Peyer's patch (tissue), 4 donors: ENCODE measurements around the gene FILIP1L.

Experiments used
- POLR2A ChIP-seq, 2 donors: fragments of 450-650 bp; IDR thresholded peaks; one replicate each; pipeline ENCODE4 v1.5.1; 2017; ENCODE audit warnings: antibody characterized with exemption in 2 of 2, mild to moderate bottlenecking in 2 of 2, moderate library complexity in 2 of 2
- TF ChIP-seq, protein P1 (sequence below), 6 experiments: fragments of 450-650 bp in 4 of 6; fragments of 200-600 bp in 2 of 6; sonication (generic) in 1 of 6; IDR thresholded peaks; one replicate each; pipeline ENCODE4 v1.5.1; 2017 to 2019; ENCODE audit warnings: antibody characterized with exemption in 6 of 6, mild to moderate bottlenecking in 3 of 6, moderate library complexity in 1 of 6

DNA sequence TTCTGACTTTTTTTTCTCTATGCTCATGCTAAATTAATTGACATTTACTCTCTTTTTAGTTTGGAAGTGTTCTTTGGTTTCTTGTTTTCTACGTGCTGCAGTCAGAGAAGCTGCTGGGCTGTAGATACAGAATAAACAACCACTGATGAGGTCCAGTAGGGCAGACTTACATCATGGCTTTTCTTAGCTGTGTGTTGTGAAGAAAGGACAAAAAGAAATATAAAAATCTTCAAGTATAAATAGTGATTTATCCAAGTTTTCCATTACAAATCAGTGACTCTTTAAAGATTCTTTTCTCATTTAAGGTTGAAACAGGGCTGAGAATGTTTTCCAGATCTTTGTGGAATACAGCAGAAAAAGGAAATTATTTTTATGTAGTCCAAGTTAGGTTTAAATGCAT lies 174.4 kb downstream of the FILIP1L start:
- TF ChIP-seq POLR2A (IDR thresholded peaks at IDR 0.05): no peak
- TF ChIP-seq, protein P1, sequence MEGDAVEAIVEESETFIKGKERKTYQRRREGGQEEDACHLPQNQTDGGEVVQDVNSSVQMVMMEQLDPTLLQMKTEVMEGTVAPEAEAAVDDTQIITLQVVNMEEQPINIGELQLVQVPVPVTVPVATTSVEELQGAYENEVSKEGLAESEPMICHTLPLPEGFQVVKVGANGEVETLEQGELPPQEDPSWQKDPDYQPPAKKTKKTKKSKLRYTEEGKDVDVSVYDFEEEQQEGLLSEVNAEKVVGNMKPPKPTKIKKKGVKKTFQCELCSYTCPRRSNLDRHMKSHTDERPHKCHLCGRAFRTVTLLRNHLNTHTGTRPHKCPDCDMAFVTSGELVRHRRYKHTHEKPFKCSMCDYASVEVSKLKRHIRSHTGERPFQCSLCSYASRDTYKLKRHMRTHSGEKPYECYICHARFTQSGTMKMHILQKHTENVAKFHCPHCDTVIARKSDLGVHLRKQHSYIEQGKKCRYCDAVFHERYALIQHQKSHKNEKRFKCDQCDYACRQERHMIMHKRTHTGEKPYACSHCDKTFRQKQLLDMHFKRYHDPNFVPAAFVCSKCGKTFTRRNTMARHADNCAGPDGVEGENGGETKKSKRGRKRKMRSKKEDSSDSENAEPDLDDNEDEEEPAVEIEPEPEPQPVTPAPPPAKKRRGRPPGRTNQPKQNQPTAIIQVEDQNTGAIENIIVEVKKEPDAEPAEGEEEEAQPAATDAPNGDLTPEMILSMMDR (IDR thresholded peaks at IDR 0.05): no peak
